HG02973 (cell line): ENCODE results near the gene GOLGA8M.
"Not testable (repeated sequence)": the region's sequence is repeated elsewhere in the genome, so short reads cannot be mapped to it uniquely, and the experiment has no call there.

Experiments used
- ATAC-seq: cut with Tn5 transposase; IDR thresholded peaks from one replicate; pipeline ENCODE4 v1.9.1; 2021; ENCODE audit warnings: moderate library complexity; ENCODE audit not compliant: unreplicated experiment

The GOLGA8M gene

GRCh38 chr15:28663717-28664116 lies 48.5 kb downstream of the GOLGA8M start:
- ATAC-seq: not testable (repeated sequence)

- ATAC-seq: not testable (repeated sequence)
These were observed 51.5 kb downstream of the GOLGA8M start for GRCh38 chr15:28660750-28661149.

- ATAC-seq: not testable (repeated sequence)
These were observed 56.2 kb downstream of the GOLGA8M start for GRCh38 chr15:28656018-28656360.

DNA sequence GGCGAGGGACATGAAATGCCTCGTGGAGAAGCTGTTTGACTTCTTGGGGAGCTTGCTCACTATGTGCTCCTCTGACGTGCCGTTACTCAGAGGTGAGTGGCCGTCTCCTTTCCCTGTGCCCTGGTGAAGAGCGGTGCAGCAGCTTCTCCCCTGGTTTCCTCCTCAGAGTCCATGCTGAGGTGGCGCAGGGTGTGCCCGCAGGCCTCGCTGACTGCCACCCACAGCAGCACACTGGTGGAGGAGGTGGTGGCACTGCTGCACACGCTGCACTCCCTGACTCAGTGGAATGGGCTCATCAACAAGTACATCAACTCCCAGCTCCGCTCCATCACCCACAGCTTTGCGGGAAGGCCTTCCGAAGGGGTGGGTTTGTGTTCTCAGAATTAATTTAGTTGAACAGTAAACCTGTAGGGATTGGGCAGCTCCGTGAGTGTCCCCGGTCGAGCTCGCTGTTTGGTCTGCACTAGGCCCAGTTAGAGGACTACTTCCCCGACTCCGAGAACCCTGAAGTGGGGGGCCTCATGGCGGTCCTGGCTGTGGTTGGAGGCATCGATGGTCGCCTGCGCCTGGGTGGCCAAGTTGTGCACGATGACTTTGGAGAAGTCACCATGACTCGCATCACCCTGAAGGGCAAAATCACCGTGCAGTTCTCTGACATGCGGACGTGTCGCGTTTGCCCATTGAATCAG lies 56.7 kb downstream of the GOLGA8M start:
- ATAC-seq: not testable (repeated sequence)

DNA sequence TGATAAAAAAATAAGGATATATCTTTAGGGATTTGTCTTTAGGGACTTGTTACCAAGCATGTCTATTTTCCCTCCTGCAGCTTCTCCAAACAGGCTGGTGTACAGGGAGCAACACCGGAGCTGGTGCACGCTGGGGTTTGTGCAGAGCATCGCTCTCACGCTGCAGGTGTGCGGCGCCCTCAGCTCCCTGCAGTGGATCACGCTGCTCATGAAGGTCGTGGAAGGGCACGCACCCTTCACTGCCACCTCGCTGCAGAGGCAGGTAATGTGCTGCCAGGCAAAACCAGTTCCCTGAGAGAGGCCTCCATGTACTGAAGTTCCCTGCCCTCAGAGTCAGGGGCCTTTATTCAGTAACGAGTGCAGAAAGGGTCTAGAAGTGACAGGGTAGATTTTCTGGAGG lies 58.0 kb downstream of the GOLGA8M start:
- not testable (repeated sequence) for ATAC-seq

DNA sequence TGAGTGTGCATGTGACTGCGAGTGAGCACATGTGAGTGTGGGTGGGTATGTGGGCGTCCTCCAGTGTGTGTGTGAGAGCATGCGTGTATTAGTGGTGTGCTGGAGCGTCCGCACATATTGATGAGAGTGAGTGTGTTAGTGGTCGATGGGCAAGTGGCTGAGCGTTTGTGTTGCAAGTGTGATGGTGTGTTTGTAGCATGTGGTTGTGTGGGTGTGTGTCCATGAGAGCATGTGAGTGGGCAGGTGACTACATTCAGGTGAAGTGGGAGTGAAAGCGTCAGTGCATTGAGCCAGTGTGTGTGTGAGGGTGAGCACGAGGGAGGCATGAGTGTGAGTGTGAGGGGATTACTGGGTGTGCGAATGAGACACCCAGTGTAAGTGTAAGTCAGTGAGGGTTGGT lies 59.7 kb downstream of the GOLGA8M start:
- ATAC-seq: not testable (repeated sequence)
